Neural cell (in vitro differentiated cells): ENCODE measurements around the gene DNAJB7.

Experiments used
- CTCF ChIP-seq: fragments of 450-650 bp; IDR thresholded peaks from 2 replicates; pipeline ENCODE4 v1.5.1; 2014; ENCODE audit warnings: antibody characterized with exemption, mild to moderate bottlenecking, moderate library complexity; ENCODE audit not compliant: poor library complexity, severe bottlenecking
- EP300 ChIP-seq: fragments of 450-650 bp; conservative IDR thresholded peaks from 2 replicates; pipeline ENCODE4 v1.6.1; 2014; ENCODE audit warnings: antibody characterized with exemption, mild to moderate bottlenecking, moderate library complexity; ENCODE audit not compliant: poor library complexity, severe bottlenecking
- EZH2 ChIP-seq: fragments of 200-600, 300-800 bp; shearing (Covaris generic), sonication (generic); IDR thresholded peaks from 2 replicates; pipeline ENCODE4 v1.6.1; 2014; ENCODE audit warnings: antibody characterized with exemption, low read length, borderline replicate concordance, mild to moderate bottlenecking; ENCODE audit not compliant: insufficient read depth, poor library complexity, severe bottlenecking
- MXI1 ChIP-seq: fragments of 450-650 bp; conservative IDR thresholded peaks from 2 replicates; pipeline ENCODE4 v1.6.1; 2014; ENCODE audit warnings: antibody characterized with exemption, mild to moderate bottlenecking; ENCODE audit not compliant: poor library complexity, severe bottlenecking
- POLR2AphosphoS5 ChIP-seq: IDR thresholded peaks from 2 replicates; pipeline ENCODE4 v1.6.1; 2012
- RAD21 ChIP-seq: fragments of 450-650 bp; conservative IDR thresholded peaks from 2 replicates; pipeline ENCODE4 v1.6.1; 2014; ENCODE audit warnings: antibody characterized with exemption, mild to moderate bottlenecking, moderate library complexity
- SMC3 ChIP-seq: fragments of 450-650 bp; conservative IDR thresholded peaks from 2 replicates; pipeline ENCODE4 v1.6.1; 2014; ENCODE audit warnings: antibody characterized with exemption, mild to moderate bottlenecking, moderate library complexity; ENCODE audit not compliant: poor library complexity
- TAF1 ChIP-seq: IDR thresholded peaks from 2 replicates; pipeline ENCODE4 v1.6.1; 2012; ENCODE audit warnings: low read depth
- TF ChIP-seq, protein P1 (sequence below): IDR thresholded peaks from 2 replicates; pipeline ENCODE4 v1.6.1; 2012; ENCODE audit warnings: borderline replicate concordance

- TF ChIP-seq CTCF (no peak), EZH2 (no peak), TAF1 (no peak), MXI1 (no peak), POLR2AphosphoS5 (no peak), RAD21 (no peak), EP300 (no peak), SMC3 (no peak)
- TF ChIP-seq, protein P1, sequence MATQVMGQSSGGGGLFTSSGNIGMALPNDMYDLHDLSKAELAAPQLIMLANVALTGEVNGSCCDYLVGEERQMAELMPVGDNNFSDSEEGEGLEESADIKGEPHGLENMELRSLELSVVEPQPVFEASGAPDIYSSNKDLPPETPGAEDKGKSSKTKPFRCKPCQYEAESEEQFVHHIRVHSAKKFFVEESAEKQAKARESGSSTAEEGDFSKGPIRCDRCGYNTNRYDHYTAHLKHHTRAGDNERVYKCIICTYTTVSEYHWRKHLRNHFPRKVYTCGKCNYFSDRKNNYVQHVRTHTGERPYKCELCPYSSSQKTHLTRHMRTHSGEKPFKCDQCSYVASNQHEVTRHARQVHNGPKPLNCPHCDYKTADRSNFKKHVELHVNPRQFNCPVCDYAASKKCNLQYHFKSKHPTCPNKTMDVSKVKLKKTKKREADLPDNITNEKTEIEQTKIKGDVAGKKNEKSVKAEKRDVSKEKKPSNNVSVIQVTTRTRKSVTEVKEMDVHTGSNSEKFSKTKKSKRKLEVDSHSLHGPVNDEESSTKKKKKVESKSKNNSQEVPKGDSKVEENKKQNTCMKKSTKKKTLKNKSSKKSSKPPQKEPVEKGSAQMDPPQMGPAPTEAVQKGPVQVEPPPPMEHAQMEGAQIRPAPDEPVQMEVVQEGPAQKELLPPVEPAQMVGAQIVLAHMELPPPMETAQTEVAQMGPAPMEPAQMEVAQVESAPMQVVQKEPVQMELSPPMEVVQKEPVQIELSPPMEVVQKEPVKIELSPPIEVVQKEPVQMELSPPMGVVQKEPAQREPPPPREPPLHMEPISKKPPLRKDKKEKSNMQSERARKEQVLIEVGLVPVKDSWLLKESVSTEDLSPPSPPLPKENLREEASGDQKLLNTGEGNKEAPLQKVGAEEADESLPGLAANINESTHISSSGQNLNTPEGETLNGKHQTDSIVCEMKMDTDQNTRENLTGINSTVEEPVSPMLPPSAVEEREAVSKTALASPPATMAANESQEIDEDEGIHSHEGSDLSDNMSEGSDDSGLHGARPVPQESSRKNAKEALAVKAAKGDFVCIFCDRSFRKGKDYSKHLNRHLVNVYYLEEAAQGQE = no peak
Measured at GRCh38 chr22:40894417-40894816, 32.5 kb upstream of the DNAJB7 start.
